ENCODE results near the gene PLPPR2.
A peak's percentile ranks its signal among the peaks of the same experiment; 100 is the strongest.
"Not testable (repeated sequence)": the region's sequence is repeated elsewhere in the genome, so short reads cannot be mapped to it uniquely, and the experiment has no call there.

The PLPPR2 gene

DNA sequence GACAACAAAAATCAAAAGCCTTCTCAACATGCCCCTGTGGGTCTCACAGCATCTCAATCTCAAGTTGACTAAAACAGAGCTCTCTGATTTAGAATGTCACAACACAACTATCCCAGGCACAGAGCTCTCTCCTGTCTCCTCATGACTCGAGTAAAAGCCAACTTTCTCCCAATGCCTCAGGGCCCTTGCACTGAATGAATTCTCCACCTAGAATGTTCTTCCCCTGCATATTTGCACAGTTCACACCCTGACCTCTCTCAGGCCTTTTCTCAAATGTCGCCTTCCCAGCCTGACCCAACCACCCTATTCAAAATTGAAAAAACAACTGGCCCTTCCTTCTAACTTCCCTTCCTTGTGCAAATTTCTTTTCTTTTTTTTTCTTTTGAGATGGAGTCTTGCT, 15.5 kb downstream of the PLPPR2 start:
- DNase-seq (ENCODE audit: low read depth in 2 of 2, low spot score in 1 of 2) = no peak

- no peak for DNase-seq (ENCODE audit: low read depth in 2 of 2, low spot score in 1 of 2)
Measured at GRCh38 chr19:11373166-11373884, 18.1 kb downstream of the PLPPR2 start.

GRCh38 chr19:11373885-11374432, 18.7 kb downstream of the PLPPR2 start:
- no peak for DNase-seq (ENCODE audit: low read depth in 2 of 2, low spot score in 1 of 2)

DNA sequence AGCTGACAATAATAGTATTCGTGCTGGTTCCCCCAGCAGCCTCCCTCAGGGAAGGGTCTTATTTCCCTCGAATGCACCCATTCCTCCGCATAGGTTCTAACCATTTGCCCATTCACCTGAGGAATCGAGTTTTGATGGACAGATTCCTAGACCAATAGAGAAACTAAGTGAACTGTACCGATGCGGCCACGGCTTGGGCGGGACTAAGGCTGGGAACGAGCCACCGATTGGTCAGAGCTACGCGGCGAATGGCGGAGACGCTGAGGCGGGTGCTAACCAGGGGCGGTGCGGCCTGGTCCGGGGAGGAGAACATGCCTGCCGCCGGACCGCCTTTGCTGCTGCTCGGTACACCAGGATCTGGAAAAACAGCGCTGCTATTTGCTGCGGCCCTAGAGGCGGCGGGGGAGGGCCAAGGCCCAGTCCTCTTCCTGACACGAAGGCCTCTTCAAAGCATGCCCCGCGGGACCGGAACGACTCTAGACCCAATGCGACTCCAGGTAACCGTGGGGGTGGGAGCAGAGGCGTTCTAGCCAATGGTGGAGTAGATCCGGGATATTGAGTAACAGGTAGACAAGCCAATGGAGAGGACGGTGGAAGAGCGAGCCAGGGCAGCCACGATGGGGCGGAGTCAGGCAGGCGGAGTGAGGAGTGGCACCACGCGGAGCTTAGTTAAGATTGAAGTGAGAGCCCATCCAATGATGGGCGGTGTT, 19.4 kb downstream of the PLPPR2 start, which contains the start of gene SWSAP1:
SWSAP1 (plus strand) TSS at position 234 of the 710 bp plus-strand sequence; CDS start at position 249, 15 bp downstream.
- DNase-seq (ENCODE audit: low read depth in 2 of 2, low spot score in 1 of 2) = peak; percentile 92 to 95

DNA sequence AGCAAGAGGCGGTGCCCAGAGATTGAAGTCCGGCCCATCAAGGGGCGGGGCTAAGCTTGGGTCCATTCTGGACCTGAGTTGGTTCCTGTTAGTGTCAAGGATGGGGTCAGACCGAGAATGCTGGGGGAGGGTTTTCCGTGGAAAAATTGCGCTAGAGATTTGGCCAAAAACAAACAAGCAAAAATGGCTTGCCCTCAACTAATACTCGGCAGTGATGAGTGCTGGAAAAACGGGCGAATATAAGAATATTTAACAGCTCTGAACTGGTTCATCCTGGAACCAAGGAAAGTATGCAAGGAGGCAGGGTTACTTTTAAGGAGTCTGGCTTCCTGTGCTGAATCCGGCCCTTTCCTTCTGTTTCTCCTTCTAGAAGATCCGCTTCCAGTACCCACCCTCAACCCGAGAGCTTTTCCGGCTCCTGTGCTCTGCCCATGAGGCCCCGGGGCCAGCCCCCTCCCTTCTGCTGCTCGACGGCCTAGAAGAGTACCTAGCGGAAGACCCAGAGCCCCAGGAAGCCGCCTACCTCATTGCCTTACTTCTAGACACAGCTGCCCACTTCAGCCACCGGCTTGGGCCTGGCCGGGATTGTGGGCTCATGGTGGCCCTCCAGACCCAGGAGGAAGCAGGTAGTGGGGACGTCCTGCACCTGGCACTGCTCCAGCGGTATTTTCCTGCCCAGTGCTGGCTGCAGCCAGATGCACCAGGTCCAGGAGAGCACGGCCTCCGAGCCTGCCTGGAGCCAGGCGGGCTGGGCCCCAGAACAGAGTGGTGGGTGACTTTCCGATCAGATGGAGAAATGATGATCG, 20.1 kb downstream of the PLPPR2 start:
- DNase-seq (ENCODE audit: low read depth in 2 of 2, low spot score in 1 of 2) = peak; percentile 28 to 33

DNA sequence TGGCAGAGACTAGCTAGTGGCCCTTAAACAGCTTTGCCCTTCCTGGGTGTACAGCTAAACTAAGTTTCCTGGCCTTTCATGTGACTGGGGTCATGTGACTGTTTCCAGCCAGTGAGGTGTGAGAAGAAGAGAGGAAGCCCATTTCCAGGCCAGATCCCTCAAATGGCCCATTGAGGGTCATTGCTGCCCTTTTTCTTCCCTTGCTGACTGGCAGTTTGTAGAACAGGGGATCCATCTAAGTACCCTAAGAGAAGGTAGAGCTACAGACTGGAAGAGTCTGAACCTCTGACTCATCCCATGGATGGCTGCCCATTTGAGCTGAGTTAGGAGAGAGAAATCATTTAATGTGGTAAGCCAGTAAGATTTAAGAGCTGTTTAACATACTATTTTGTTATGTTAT, 22.0 kb downstream of the PLPPR2 start:
- DNase-seq (ENCODE audit: low read depth in 2 of 2, low spot score in 1 of 2) = no peak

GRCh38 chr19:11377756-11378155, 22.5 kb downstream of the PLPPR2 start:
- no peak for DNase-seq (ENCODE audit: low read depth in 2 of 2, low spot score in 1 of 2)

DNA sequence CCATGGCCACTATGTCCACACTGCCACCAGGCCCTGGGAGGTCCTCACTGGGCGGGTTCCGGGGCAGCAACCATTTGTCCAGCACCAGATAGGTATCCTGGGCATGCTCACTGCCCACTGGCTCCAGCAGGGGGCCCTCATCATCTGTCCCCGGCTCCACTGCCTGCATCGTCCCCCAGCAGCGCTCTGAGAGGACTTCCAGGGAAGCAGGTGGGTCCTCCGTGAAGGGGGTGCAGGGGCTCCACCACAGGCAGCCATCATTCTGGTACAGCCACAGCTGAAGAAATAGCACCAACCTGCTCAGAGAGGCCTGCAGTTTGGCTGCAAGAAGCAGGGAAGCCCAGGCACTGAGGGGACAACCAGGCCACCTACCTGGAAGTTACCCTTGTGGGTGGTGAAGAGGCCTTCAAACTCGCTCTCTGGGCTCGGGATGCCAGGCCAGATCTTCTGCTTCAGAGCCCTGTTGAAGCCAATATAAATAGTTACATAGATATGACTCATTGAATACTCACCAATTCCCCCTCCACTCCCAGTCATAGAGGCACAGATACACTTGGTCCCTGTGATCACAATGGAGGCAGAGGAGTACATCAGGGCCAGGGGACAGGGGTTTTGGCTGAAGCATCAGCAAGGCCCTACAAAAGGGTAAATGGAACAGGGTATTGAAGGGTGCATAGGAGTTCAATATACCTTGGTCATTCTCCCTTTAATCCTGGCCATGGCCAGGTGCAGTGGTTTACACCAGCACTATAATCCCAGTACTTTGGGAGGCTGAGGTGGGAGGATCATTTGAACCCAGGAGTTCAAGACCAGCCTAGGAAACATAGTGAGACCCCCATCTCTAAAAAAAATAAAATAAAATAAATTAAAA, 23.3 kb downstream of the PLPPR2 start:
- no peak for DNase-seq (ENCODE audit: low read depth in 2 of 2, low spot score in 1 of 2)

DNA sequence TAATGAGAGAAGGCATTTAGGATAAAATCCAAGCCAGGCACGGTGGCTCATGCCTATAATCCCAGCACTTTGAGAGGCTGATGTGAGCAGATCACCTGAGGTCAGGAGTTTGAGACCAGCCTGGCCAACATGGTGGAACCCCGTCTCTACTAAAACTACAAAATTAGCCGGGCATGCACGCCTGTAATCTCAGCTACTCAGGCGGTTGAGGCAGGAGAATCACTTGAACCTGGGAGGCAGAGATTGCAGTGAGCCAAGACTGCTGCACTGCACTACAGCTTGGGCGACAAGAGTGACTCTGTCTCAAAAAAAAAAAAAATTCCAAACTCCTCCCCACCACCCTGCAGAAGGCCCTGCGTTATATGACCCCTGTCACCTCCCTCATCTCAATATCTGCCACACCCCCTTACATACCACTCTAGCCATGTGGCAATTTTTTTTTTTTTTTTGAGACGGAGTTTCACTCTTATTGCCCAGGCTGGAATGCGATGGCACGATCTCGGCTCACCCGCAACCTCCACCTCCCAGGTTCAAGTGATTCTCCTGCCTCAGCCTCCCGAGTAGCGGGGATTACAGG, 24.1 kb downstream of the PLPPR2 start:
- DNase-seq (ENCODE audit: low read depth in 2 of 2, low spot score in 1 of 2) = not testable (repeated sequence)

GRCh38 chr19:11379857-11380350, 24.7 kb downstream of the PLPPR2 start:
- DNase-seq (ENCODE audit: low read depth in 2 of 2, low spot score in 1 of 2) = no peak

GRCh38 chr19:11380653-11381537, 25.7 kb downstream of the PLPPR2 start:
- peak; percentile 86 to 91 for DNase-seq (ENCODE audit: low read depth in 2 of 2, low spot score in 1 of 2)

GRCh38 chr19:11382898-11383705, 27.9 kb downstream of the PLPPR2 start:
- DNase-seq (ENCODE audit: low read depth in 2 of 2, low spot score in 1 of 2) = no peak

- no peak for DNase-seq (ENCODE audit: low read depth in 2 of 2, low spot score in 1 of 2)
Measured at GRCh38 chr19:11383706-11384048, 28.4 kb downstream of the PLPPR2 start.

GRCh38 chr19:11384778-11385129, 29.5 kb downstream of the PLPPR2 start:
- DNase-seq (ENCODE audit: low read depth in 2 of 2, low spot score in 1 of 2) = no peak

DNA sequence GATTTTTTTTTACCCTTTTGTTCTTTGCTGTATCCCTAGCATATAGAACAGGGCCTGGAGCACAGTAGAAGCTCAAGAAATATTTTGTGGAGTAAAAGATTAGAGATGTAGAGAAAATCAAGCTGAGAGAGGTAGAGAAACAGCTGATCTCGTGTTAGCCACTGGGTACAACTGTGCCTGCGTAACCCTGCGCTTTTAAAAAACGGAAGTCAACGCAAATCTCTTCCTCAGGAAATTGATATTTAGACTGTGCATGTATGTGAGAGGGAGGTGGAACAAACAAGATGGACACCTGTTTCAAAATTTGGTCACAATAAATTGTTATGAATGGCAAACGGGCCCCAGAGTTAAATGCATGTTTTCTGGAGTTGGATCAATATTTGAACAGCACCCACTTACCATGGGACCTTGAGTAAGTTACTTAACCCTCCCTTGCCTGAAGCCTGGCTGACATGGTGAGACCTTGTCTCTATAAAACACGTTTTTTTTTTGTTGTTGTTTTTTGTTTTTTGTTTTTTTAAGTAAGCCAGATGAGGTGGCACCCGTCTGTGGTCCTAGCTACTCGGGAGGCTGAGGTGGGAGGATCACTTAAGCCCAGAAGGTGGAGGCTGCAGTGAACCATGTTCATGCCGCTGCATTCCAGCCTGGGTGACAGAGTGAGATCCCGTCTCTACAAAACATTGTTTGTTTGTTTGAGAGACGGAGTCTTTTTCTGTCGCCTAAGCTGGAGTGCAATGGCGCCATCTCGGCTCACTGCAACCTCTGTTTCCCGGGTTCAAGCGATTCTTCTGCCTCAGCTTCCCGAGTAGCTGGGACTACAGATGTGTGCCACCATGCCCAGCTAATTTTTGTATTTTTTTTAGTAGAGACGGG, 32.2 kb downstream of the PLPPR2 start:
- DNase-seq (ENCODE audit: low read depth in 2 of 2, low spot score in 1 of 2) = no peak

DNA sequence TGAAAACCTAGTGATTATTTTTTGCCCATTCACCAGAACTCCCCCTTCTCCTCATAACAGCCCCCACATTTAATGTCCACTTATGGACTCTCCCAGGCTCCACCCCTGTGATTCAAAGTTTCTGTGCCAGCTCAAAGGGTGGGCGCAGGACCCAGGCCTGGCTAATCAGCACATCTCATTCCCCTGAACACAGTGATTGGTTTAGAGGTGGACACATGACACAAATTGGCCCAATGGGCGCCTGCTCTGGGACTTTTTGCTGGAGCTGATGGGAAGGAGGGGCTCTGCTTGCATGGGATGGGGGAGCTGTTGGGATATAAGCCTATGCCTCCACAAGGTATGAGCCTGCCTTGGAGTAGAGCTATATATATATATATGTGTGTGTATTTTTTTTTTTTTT, 35.1 kb downstream of the PLPPR2 start:
- no peak for DNase-seq (ENCODE audit: low read depth in 2 of 2, low spot score in 1 of 2)

DNA sequence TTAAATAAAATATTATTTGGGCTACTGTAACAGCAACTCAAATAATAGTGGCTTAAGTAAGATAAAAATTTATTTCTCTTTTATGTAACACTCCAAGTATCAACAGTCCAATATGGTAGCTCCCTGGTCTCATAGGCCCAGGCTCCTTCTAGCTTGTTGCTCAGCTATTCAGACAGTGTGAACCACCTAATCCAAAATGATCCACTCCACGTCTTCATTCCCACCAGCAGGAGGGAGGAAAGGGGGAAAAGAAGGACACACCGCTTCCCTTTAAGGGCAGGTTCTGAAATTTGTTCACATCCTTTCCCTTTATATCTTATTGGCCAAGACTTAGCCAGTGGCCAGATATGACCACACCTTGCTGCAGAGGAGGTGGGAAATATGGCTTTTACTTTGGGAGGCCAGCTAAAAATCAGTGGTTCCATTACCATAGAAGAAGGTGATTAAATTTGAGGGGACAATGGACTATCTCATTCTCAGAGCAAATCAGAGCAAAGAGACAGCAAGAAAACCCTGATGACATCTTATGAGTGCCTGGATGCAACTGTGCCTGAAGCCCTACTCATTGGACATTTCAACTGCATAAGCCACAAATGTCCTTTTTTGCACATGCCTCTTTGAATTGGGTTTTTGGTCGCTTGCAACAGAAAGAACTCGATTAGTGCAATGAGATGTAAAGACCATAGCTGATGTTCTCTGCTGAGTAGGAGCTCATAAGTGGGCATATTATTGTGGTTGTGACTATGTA, 35.9 kb downstream of the PLPPR2 start:
- DNase-seq (ENCODE audit: low read depth in 2 of 2, low spot score in 1 of 2) = no peak
